Kidney glomerular epithelial cell (primary cell): ENCODE data around the gene STARD5.

Source experiments
- DNase-seq: peaks from one replicate; lab custom pipeline; 2025; lab: John Stamatoyannopoulos, UW

Gene STARD5

GRCh38 chr15:81292523-81293001, 31.4 kb downstream of the STARD5 start:
- DNase-seq = no peak

- no peak for DNase-seq
Measured at GRCh38 chr15:81291916-81292522, 31.9 kb downstream of the STARD5 start.

DNA sequence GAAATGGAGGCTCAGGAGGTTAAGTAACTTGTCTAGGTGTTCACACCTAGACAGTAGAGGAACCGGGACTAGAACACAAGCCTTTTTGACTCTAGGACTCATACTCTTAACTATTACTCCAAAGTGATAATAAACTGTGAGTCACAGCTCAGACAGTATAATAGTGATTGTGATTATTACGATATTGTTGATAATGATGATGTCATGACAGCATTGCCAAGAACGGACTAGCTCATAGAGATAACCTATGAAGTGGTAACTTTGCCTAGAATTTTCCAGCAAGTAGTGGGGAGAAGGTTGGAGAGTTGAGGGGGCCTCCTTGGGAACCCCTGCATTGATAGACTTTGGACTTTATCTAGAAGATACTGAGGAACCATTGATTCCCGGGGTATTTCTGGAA, 34.0 kb downstream of the STARD5 start:
- no peak for DNase-seq

DNA sequence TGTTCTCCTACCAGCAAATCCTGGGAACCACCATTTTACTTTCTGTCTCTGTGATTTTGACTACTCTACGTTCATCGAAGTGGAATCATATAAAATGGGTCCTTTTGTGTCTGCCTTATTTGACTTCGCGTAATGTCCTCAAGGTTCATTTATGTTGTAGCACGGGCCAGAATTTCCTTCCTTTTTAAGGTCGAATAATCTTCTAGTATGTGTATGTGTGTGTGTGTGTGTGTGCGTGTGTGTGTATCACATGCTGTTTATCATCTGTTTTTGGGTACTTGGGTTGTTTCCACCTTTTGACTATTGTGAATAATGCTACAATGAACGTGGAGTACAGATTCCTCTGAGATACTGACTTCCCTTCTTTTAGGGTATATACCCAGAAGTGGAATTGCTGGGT, 35.3 kb downstream of the STARD5 start:
- no peak for DNase-seq

GRCh38 chr15:81288040-81288439, 35.9 kb downstream of the STARD5 start:
- DNase-seq = no peak

GRCh38 chr15:81286621-81287121, 37.3 kb downstream of the STARD5 start:
- no peak for DNase-seq

DNA sequence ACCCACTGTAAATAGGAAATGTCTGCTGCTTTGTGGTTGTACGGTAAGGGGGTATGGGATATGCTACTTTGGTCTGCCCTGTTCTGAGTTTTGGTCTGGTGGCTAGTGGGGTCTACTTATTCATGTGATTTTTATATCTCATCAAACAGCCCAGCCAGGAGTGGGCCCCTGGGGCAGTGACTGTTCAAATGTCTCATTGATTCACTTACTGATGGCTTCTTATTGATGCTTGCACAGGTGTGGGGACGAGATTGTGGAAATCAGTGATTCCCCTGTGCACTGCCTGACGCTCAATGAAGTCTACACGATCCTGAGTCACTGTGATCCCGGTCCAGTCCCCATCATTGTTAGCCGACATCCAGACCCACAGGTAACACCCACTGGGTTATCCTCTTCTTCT, 38.5 kb downstream of the STARD5 start:
- DNase-seq = no peak

DNA sequence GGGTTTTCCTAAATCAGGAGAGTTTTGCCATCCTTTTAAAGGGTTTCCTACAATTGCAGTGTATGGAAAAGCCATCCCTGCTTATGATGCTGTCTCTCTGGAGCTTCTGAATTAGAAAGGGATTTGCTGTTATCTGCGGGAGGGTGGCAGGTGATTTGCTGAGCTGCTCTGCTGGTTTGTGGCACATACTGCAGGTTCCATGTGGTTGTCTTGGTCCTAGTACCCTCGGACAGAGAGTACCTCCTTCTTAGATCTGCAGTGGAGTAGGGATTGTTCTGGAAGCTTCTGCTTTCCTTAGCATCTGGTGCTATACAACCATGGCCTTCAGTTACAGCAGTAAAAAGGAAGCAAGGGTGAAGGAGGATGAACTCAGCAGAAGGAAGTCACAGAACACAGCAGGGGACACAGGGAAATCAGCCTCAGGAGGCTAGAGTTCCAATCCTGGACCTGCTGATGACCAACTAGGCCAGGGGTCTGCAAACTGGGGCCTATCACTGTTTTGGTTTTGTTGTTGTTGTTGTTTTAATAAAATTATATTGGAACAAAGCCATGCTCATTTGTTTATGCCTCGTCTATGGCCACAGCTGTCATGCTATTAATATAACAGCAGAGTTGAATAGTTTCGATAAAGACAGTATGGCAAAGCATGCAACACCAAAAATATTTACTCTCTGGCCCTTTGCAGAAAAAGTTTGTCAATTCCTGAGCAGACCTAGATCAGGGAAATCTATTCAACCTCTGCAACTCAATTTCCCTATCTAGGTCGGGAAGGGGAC, 39.5 kb downstream of the STARD5 start:
- no peak for DNase-seq

- no peak for DNase-seq
Measured at GRCh38 chr15:81282911-81283310, 41.0 kb downstream of the STARD5 start.

DNA sequence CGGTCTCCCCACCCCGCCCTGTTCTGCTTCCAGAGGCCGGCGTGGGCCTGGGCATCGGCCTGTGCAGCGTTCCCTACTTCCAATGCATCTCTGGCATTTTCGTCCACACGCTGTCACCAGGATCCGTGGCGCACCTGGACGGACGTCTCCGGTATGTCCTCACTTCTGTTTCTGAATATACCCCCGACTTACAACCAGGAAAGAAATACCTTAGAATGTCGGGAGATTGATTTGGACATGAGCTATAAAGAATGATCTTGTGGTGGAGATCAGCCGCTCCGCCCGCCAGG, 41.4 kb downstream of the STARD5 start:
- DNase-seq = no peak

DNA sequence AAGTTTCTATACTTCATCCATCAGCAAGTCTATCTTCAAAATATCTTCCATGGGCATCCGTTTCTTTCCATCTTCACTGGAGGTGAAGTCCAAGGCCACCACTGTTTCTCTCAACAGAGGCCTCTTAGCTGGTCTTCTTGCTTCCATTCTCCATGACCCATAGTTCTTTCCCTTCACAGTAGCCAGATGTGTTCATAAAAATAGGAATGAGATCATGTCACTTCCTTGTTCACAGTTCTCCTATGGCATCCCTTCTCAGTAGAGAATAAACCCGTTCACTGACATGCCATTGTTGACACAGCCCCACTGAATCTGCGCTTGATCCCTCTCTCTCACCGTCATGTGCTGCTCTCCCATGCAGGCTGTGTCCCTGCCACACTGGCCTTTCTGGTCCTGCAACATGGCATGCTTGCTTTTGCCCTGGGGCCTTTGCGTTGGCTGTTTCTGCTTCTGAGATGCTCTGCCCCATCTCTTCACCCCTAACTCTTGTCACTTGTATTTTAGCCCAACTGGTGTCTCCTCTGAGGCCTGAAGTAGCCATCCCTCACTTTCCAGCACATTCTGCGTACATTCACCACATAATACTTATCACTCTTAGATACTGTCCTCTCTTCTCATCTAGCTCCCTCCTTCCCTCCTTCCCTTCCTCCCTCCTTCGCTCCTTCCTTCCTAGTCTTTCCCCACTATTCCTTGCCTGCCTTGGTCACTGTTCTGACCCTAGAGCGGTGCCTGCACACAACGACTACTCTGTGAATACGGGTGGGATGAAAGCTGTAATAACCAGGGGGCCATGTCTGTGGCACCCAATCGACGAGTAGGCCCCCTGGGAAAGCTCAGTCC, 42.0 kb downstream of the STARD5 start:
- DNase-seq = no peak

GRCh38 chr15:81281456-81281735, 42.5 kb downstream of the STARD5 start:
- DNase-seq = no peak

DNA sequence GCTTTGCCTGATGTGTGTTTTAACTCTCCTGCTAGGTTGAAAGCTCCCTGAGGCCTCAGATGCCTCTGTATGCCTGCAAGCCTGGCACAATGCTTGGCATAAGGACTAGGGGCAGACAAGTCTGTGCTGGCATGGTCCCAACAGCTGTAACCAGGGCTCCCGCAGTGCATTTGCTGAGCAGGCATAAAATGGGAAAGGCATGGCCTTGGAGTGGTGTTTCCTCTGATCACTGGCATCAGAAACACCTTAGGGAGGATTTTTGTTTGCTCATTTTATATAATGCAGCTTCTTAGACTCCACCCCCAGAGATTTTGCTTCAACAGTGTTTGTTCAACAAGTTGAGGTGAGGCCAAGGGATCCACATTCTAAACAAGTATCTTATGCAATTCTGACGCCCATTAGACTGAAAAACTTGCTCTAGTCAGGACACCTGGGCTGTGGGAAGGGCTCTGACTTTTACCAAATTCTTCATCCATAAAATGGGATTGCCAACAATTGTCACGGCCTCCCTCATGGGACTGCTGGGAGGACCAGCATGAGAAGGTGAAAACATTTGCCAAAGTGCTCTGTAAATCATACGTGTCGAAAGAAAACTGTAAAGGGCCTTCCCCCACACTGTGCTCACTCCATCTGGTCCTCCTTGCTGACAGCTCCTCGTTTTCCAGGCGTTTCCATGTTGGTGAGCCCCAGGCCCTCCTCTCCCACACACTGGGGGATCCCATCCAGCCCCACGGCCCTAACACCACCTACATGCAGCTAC, 43.1 kb downstream of the STARD5 start:
- DNase-seq = no peak

DNA sequence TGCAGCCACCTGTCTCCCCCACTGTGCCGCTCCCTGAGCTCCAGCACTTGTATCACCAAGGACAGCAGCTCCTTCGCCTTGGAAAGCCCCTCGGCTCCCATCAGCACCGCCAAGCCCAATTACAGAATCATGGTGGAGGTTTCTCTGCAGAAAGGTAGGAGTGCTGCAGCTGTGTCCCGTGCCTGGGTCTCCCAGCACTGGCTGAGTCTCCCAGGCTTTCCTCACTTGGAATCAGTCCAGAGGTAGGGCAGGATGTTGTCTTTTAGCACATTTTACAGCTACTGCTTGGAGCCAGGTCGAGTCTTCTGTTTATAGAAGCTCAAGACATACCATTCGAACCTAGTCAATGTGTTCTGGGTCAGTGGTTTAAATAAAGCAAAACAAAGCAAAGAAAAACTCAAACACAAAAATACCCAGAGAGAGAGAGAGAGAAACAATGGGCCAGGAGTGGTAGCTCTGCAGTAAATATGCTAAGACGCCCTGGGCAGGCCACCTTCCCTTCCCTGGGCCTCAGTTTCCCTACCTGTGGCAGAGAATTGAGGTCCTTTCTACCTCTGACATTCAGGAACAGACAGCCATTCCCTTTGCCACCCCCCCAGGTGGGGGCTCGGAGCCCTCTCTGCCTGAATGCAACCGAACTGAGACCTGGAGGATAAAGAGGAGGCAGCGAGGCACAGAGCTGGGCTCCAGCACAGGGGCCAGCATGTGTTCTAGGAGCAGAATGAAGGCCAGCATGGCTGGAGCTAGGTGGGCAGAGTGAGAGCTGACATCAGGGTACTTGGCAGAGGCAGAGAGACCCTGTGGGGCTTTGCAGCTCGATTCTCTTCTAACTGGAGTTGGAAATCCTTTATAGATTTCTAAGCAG, 44.1 kb downstream of the STARD5 start:
- peak; percentile 77 for DNase-seq

DNA sequence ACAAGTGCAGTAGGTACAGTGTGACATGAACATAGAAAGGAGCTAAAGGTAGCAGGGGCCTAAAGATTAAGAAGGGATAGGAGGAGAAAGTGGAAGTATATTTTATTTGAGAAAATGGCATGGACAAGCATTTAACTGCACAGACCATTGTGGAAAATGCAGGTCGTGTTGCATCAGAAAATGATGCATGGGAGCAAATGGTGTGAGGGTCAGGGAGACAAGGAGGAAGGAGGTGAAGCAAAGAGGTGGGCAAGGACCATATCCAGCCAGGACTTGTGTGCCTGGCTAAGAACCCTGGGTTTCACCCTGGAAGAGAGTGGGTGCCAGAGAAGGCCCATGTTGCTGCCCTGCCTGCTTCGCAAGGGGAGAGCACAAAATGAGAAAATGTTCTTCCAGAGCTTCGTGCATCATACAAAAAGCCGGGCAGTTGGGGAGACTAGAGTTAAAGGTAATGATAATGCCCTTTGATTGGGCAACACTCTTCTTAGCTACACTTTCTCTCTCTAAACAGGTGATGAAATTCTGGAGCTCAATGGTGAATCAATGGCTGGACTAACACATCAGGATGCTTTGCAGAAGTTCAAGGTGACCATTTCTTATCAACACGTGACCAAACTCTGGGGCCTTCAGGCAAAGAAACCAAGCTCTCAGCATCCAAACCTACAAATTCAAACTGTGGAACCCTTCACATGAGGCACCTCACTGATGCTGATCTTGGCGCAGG, 45.5 kb downstream of the STARD5 start:
- no peak for DNase-seq

- no peak for DNase-seq
Measured at GRCh38 chr15:81277851-81278250, 46.1 kb downstream of the STARD5 start.

GRCh38 chr15:81276967-81277366, 47.0 kb downstream of the STARD5 start:
- DNase-seq = no peak

GRCh38 chr15:81275711-81276392, 48.1 kb downstream of the STARD5 start:
- no peak for DNase-seq

DNA sequence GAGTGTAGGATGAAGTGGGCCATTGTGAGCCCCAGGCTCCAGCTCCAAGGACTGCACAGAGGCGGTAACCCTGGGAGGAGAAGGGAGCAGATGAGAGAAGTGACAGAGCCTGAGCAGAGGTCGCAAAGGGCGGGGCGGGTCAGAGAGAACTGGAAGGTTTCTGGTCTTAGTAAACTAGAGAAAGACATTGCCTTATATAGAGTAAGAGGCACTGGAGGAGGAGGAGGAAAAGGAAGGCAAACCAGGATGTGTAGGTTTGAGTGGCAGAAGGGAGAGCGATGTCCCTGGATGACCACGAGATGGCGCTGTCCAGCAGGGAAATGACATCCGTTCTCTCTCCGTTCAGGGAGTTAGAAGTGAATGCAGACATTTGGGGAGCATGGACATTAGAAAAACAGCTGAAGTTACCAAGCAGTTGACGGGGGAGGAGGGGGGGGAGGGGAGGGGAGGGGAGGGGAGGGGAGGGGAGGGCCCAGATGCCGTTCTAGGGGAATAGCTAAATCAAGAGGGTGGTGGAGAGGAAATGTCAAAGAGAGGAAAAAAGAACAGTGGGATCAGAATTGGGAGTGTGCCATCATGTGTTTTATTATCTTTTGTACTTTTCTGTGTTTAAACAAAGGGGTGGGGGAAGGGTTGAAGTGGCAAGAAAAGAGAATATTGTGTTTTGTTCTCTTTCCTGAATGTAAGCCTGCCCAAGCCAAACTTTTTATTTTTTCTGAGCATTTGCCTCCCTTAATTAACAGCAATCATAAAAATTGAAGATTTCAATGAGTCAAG, 48.8 kb downstream of the STARD5 start:
- DNase-seq = peak; percentile 46
